ENCODE data around the gene KRI1. TPM values are rescaled to one million over a fixed set of nuclear protein-coding genes. Genes with fewer than 3 reads are reported as not detected.

KRI1 gene
- total RNA-seq, 3 donors from 2014 or later, result 16.4 to 23.6 (median 17.6) TPM

DNA sequence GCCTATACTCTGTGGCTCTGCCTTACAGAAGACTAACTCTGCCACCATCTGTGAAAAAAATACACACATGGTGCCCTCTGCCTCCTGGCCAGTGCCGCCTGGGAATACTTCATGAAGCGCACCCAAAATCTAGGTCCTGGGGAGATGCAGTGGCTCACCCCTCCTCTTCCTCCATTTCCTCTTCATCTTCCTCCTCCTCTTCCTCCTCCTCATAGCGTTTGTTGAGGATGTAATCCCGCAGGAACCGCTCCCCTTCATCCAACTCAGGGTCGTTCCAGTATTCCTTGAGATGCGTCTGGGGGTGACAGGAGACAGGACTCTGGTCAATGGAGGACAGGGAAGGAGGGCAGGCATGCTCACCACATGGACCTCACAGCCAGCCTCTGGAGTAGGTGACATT, 5.7 kb downstream of the KRI1 start:
- no peak overlapping the region for H3K4me3 ChIP-seq
- no peaks in the 10 kb centered on the region for H3K36me3 ChIP-seq
- intact Hi-C loops (cut with DNase I; ENCODE audit: low total_unique reads), result no loop called here
- no peaks in the 10 kb centered on the region for H3K9me3 ChIP-seq
- no peaks in the 10 kb centered on the region for H3K27me3 ChIP-seq
- H3K4me1 ChIP-seq, result peaks cover 0 to 5% of the 10 kb centered on the region in 2 donors
- no peak overlapping the region for H3K27ac ChIP-seq
- no peak for DNase-seq (ENCODE audit: low spot score in 2 of 2)
- TF ChIP-seq POLR2A (IDR thresholded peaks at IDR 0.05) (no peak), CTCF (IDR thresholded peaks at IDR 0.05) (no peak), POLR2AphosphoS5 (IDR thresholded peaks at IDR 0.05) (no peak)

GRCh38 chr19:10557603-10558197, 8.1 kb downstream of the KRI1 start:
- intact Hi-C loops (cut with DNase I; ENCODE audit: low total_unique reads), result no loop called here
- Histone ChIP-seq H3K9me3 (no peaks in the 10 kb centered on the region), H3K4me3 (no peak overlapping the region), H3K36me3 (peaks cover under 1% of the 10 kb centered on the region), H3K27ac (no peak overlapping the region), H3K27me3 (no peaks in the 10 kb centered on the region), H3K4me1 (no peaks in the 10 kb centered on the region)
- no peak for DNase-seq (ENCODE audit: low spot score in 2 of 2)
- no peak for TF ChIP-seq POLR2AphosphoS5 (IDR thresholded peaks at IDR 0.05)
- TF ChIP-seq CTCF (IDR thresholded peaks at IDR 0.05), result no peak
- TF ChIP-seq POLR2A (IDR thresholded peaks at IDR 0.05), result no peak

DNA sequence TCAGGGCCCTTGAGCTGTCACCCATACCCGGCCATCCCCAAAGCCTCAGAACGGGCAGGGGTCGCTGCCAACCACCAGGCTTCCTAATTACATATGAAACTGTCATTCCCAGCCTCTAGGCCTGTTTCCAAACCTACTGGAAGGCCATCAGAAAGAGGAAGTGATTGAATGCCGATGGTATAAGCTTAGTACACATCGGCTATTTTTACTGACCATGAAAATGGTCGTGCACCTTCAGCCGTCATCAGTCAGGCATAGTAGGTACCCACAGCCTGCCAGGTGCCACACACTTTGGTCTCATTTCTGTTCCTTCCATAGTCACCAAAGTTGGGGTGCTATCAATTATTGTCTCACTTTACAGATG, 10.2 kb downstream of the KRI1 start:
- peak overlapping the region; percentile 64 to 76 for H3K27ac ChIP-seq
- intact Hi-C loops (cut with DNase I; ENCODE audit: low total_unique reads), result no loop called here
- TF ChIP-seq CTCF (IDR thresholded peaks at IDR 0.05) (no peak), POLR2A (IDR thresholded peaks at IDR 0.05) (no peak), POLR2AphosphoS5 (IDR thresholded peaks at IDR 0.05) (no peak)

DNA sequence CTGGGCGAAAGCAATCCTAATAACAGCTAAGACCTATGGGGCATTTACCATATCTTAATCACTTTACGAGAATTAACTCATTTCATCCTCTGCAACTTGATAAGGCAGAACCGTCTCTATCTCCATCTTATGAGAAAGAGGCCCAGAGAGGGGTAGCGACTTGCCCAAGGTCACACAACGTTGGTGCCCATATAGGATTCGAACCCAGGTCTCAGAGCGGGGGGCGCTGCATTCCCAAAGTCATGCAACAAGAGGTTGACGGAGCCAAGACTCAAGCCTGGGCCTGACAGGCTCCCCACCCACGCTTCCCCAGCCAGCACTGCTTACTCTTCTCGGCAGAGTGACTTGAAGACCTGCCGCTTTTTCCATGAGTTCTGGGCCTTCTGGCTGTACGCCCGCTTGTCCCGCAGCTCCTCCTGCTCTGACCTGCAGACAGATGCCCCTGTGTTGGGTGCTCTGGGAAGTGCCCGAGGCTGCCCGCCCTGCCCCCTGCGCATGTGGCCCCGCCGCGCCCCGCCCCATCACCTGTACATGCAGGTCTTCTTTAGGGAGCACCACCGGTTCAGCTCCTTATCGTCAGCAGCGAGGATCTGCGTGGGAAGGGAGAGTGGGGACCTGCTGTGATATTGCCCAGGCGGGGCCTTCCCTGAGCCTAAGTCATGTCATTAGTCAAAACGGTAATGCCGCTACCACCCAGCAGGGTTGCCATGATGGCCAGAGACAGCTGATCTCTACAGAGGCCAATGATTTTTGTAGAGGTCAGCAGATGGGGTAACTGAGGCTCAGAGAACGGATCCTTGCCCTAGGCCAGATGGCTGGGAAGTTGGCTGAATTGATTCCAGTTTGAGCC, 10.8 kb downstream of the KRI1 start:
- peak in 1 of 2 donors; percentile 68 for DNase-seq (ENCODE audit: low spot score in 2 of 2)
- H3K36me3 ChIP-seq, result peaks cover 4% of the 10 kb centered on the region
- intact Hi-C loops (cut with DNase I; ENCODE audit: low total_unique reads), result no loop called here
- no peak overlapping the region for H3K4me3 ChIP-seq
- H3K9me3 ChIP-seq, result no peaks in the 10 kb centered on the region
- H3K27me3 ChIP-seq, result no peaks in the 10 kb centered on the region
- no peaks in the 10 kb centered on the region for H3K4me1 ChIP-seq
- TF ChIP-seq CTCF (IDR thresholded peaks at IDR 0.05) (no peak), POLR2A (IDR thresholded peaks at IDR 0.05) (no peak), POLR2AphosphoS5 (IDR thresholded peaks at IDR 0.05) (no peak)
- H3K27ac ChIP-seq, result peak overlapping the region; percentile 64 to 76

More for the DNA sequence above, 10.2 kb downstream of the KRI1 start:
- Histone ChIP-seq H3K36me3 (peaks cover 4% of the 10 kb centered on the region), H3K9me3 (no peaks in the 10 kb centered on the region), H3K4me3 (no peak overlapping the region), H3K4me1 (no peaks in the 10 kb centered on the region), H3K27me3 (no peaks in the 10 kb centered on the region)
- DNase-seq (ENCODE audit: low spot score in 2 of 2), result no peak

DNA sequence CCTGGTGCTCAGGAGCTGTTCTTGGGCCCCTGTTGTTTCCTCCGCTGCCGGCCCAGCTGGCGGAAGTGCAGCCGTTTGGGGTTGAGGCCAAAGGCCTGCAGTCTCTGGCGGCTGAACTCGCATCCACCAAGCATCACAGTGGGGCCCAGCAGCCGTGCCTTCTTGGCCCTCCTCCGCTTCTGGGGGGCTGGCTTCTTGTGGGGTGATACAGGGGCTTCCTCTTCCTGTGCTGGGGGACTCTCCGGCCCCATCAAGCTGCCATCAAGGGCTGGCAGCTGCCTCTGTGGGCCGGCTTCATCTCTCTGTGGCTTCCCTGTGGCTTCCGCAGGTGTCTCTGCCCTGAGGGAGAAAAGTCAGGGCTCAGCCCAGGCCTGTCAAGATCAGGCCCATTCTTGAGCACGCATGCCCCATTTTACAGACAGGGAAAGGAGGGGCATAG, 11.8 kb downstream of the KRI1 start:
- Histone ChIP-seq H3K27ac (peak overlapping the region; percentile 29 to 76), H3K4me3 (no peak overlapping the region), H3K4me1 (no peaks in the 10 kb centered on the region), H3K36me3 (peaks cover 4% of the 10 kb centered on the region), H3K9me3 (no peaks in the 10 kb centered on the region), H3K27me3 (no peaks in the 10 kb centered on the region)
- intact Hi-C loops (cut with DNase I; ENCODE audit: low total_unique reads), result no loop called here
- TF ChIP-seq CTCF (IDR thresholded peaks at IDR 0.05) (no peak), POLR2AphosphoS5 (IDR thresholded peaks at IDR 0.05) (no peak), POLR2A (IDR thresholded peaks at IDR 0.05) (no peak)
- DNase-seq (ENCODE audit: low spot score in 2 of 2), result peak in 1 of 2 donors; percentile 45

All from breast epithelium (tissue), 4 donors.